Measurements from ENCODE around the gene NDUFA12. TPM values are rescaled to one million over a fixed set of nuclear protein-coding genes. Genes with fewer than 3 reads are reported as not detected.
A peak's percentile ranks its signal among the peaks of the same experiment; 100 is the strongest.
"Not testable (repeated sequence)": the region's sequence is repeated elsewhere in the genome, so short reads cannot be mapped to it uniquely, and the experiment has no call there.

NDUFA12 gene
- total and polyA plus RNA-seq, 12 donors, result 84.0 to 297 (median 119) TPM

GRCh38 chr12:94994312-94994711, 9.2 kb downstream of the NDUFA12 start:
- intact Hi-C loops (cut with DNase I), result no loop called here

DNA sequence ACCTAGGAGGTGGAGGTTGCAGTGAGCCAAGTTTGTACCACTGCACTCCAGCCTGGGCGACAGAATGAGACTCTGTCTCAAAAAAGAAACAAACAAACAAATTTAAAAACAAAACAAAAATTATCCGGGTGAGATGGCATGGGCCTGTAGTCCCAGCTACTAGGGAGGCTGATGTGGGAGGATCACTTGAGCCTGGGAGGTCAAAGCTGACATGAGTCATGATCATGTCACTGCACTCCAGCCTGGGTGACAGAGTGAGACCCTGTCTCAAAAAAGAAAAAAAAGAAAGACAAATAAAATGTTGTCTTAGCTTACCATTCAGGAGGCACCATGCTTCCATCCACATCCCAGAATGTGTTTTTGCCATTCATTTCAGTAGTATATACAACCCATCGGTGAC, 9.6 kb downstream of the NDUFA12 start:
- WGBS, 4 donors, result 77 to 93% (median 86%) methylated on average over 3 of the region's 3 CpGs
- H3K4me1 ChIP-seq (replicated peaks in 1 of 2); H3K4me3 ChIP-seq; H3K36me3 ChIP-seq (replicated peaks in 1 of 2); DNase-seq; H3K27ac ChIP-seq; H3K27me3 ChIP-seq; intact Hi-C loops (cut with DNase I); H3K9me3 ChIP-seq (replicated peaks in 1 of 3): not testable (repeated sequence)

More at GRCh38 chr12:94994312-94994711, 9.2 kb downstream of the NDUFA12 start:
- Histone ChIP-seq H3K4me3 (no peak overlapping the region), H3K9me3 (replicated peaks in 1 of 3) (no peaks in the 10 kb centered on the region), H3K36me3 (replicated peaks in 1 of 2) (peaks cover 0 to 4% of the 10 kb centered on the region in 2 donors), H3K27me3 (no peaks in the 10 kb centered on the region), H3K27ac (no peak overlapping the region), H3K4me1 (replicated peaks in 1 of 2) (peaks cover 6% of the 10 kb centered on the region in 2 donors)
- TF ChIP-seq POLR2A (IDR thresholded peaks at IDR 0.05), result no peak
- no peak for TF ChIP-seq CTCF (IDR thresholded peaks at IDR 0.05)
- 46 to 62% (median 55%) methylated on average over 2 of the region's 2 CpGs for WGBS, 4 donors
- peak in 6 of 7 donors; percentile 40 to 72 (median 62) for DNase-seq

GRCh38 chr12:94990222-94990621, 13.3 kb downstream of the NDUFA12 start:
- intact Hi-C loops (cut with DNase I), result no loop called here
- WGBS, 4 donors, result 89 to 95% (median 89%) methylated on average over 3 of the region's 3 CpGs
- H3K4me3 ChIP-seq, result no peak overlapping the region
- no peaks in the 10 kb centered on the region for H3K9me3 ChIP-seq (replicated peaks in 1 of 3)
- DNase-seq, result no peak
- peaks cover 0 to 4% of the 10 kb centered on the region in 2 donors for H3K36me3 ChIP-seq (replicated peaks in 1 of 2)
- TF ChIP-seq CTCF (IDR thresholded peaks at IDR 0.05), result no peak
- no peak for TF ChIP-seq POLR2A (IDR thresholded peaks at IDR 0.05)
- H3K4me1 ChIP-seq (replicated peaks in 1 of 2), result peaks cover 6 to 11% of the 10 kb centered on the region in 2 donors
- no peak overlapping the region for H3K27ac ChIP-seq
- H3K27me3 ChIP-seq, result no peaks in the 10 kb centered on the region

GRCh38 chr12:94988471-94988870, 15.0 kb downstream of the NDUFA12 start:
- WGBS, 4 donors, result 77 to 95% (median 87%) methylated on average over 6 of the region's 6 CpGs
- H3K4me3 ChIP-seq, result no peak overlapping the region
- H3K36me3 ChIP-seq (replicated peaks in 1 of 2), result no peaks in the 10 kb centered on the region
- no peaks in the 10 kb centered on the region for H3K27me3 ChIP-seq
- peaks cover 0 to 4% of the 10 kb centered on the region in 2 donors for H3K4me1 ChIP-seq (replicated peaks in 1 of 2)
- intact Hi-C loops (cut with DNase I), result no loop called here
- no peak for TF ChIP-seq CTCF (IDR thresholded peaks at IDR 0.05)
- no peak for TF ChIP-seq POLR2A (IDR thresholded peaks at IDR 0.05)
- DNase-seq, result no peak
- no peaks in the 10 kb centered on the region for H3K9me3 ChIP-seq (replicated peaks in 1 of 3)
- H3K27ac ChIP-seq, result no peak overlapping the region

GRCh38 chr12:94987801-94988200, 15.7 kb downstream of the NDUFA12 start:
- TF ChIP-seq CTCF (IDR thresholded peaks at IDR 0.05), result no peak
- no peak for TF ChIP-seq POLR2A (IDR thresholded peaks at IDR 0.05)

More at GRCh38 chr12:94987801-94988200, 15.7 kb downstream of the NDUFA12 start:
- H3K4me1 ChIP-seq (replicated peaks in 1 of 2), result peaks cover 0 to 4% of the 10 kb centered on the region in 2 donors
- intact Hi-C loops (cut with DNase I), result no loop called here
- no peaks in the 10 kb centered on the region for H3K36me3 ChIP-seq (replicated peaks in 1 of 2)
- H3K9me3 ChIP-seq (replicated peaks in 1 of 3), result no peaks in the 10 kb centered on the region
- H3K27me3 ChIP-seq, result no peaks in the 10 kb centered on the region
- H3K27ac ChIP-seq, result no peak overlapping the region
- H3K4me3 ChIP-seq, result no peak overlapping the region
- no peak for DNase-seq
- 45 to 49% (median 47%) methylated on average over 2 of the region's 2 CpGs for WGBS, 4 donors

Measured in adrenal gland (tissue), 12 donors.